ENCODE data around the gene LYRM4.
"Not testable (repeated sequence)": the region's sequence is repeated elsewhere in the genome, so short reads cannot be mapped to it uniquely, and the experiment has no call there.

Gene LYRM4

GRCh38 chr6:5061152-5061551 lies 199.6 kb downstream of the LYRM4 start:
- no peak for DNase-seq (ENCODE audit: low spot score)
- POLR2A ChIA-PET (ENCODE audit: low non-redundant PET), result no interaction called here
- no peak for TF ChIP-seq CTCF (conservative IDR thresholded peaks at IDR 0.05; ENCODE audit: low read depth)
- no peak overlapping the region for H3K27ac ChIP-seq
- CTCF ChIA-PET, result interaction anchor here (0.6 kb wide), 1 partner anchor 134 kb away, joined by 7 read pairs; no protein-coding TSS in a partner anchor

GRCh38 chr6:5060439-5060838 lies 200.3 kb downstream of the LYRM4 start:
- CTCF ChIA-PET; POLR2A ChIA-PET (ENCODE audit: low non-redundant PET); DNase-seq (ENCODE audit: low spot score); H3K27ac ChIP-seq: not testable (repeated sequence)

GRCh38 chr6:5059036-5059896 lies 201.5 kb downstream of the LYRM4 start:
- ChIA-PET CTCF (interaction anchor here (0.6 to 0.7 kb wide), 2 partner anchors 19 to 20 kb away, joined by 3 read pairs; no protein-coding TSS in a partner anchor), POLR2A (ENCODE audit: low non-redundant PET) (no interaction called here)
- no peak for TF ChIP-seq CTCF (conservative IDR thresholded peaks at IDR 0.05; ENCODE audit: low read depth)
- DNase-seq (ENCODE audit: low spot score), result no peak
- H3K27ac ChIP-seq, result no peak overlapping the region
